CD4-positive, alpha-beta T cell treated with Interleukin-4 for 4 hours (primary cell): ENCODE results near the gene OLFML1.

ENCODE experiments used
- DNase-seq: peaks from one replicate; pipeline ENCODE4 v3.0.0-alpha.2; 2020

Gene OLFML1

DNA sequence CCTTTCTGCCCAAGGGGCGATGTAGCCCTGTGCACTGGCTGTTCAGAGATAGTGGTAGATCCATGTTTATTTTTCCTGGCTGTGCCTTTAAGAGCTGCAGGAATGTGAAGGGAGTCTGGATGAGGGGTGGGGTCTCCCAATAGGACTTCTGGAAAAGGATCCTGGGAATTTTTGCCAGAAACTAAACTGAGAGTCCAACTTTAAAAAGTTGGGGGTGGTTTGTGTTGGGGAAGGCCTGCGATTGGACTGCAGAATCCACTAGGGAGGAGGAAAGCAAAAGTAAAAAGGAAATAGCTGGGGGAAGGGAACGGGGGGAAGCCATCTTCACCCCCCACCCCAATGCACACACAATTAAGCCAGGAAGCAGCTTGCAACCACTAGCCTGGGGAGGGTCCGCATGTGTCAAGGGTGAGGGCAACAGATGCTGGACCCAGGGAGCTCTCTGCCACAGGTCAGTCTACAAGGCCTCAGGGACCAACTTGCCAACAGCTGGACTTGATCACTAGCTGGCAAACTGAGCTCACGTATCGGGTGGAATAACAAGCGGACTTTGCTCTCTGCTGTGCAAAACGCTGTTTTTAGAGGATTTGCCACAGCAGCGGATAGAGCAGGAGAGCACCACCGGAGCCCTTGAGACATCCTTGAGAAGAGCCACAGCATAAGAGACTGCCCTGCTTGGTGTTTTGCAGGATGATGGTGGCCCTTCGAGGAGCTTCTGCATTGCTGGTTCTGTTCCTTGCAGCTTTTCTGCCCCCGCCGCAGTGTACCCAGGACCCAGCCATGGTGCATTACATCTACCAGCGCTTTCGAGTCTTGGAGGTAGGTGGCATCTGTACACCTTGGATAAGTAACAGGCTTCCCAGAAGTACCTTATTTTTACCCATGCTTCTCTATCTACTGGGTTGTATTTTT, at the start of gene OLFML1:
Gene OLFML1, plus strand, starts transcription at position 321 of the 912 bp plus-strand sequence. Its CDS starts 370 bp downstream, at position 691.
- DNase-seq, result no peak

GRCh38 chr11:7436146-7436545, 49.2 kb upstream of the OLFML1 start:
- DNase-seq, result no peak

- DNase-seq, result peak; percentile 38
Measured at GRCh38 chr11:7436657-7437056, 48.6 kb upstream of the OLFML1 start.

- DNase-seq, result no peak
Measured at GRCh38 chr11:7437696-7438095, 47.6 kb upstream of the OLFML1 start.

- no peak for DNase-seq
Measured at GRCh38 chr11:7439746-7440320, 45.5 kb upstream of the OLFML1 start.

DNA sequence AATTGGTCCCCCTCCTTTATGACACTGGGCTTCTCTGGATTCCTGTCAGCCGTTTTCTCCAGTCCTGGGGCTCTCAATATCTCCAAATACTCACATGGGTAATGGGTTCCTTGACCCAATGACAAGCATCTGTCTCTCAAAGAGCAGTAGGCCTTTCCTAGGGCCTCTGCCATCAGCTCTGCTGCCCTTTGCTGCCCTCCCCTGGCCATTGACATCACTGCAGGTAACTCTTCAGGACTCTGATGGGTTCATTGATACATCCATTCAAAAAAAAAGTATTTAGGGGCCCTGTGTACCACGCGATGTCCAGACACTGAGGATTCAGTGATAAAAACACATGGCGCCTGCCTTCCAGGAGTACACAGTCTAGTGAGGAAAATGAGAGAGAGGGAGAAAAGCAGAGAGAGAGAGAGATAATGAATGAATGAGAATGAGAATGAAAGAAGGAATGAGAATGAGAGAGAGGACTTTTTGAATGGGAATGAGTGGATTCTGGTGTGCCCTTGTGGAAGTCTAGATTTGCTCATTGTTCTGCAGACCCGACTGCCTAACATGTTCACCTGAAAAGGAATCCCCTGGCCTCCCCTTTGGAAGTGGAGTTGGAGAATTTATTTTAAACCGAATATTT, 42.6 kb upstream of the OLFML1 start:
- peak; percentile 65 for DNase-seq

- no peak for DNase-seq
Measured at GRCh38 chr11:7444091-7444981, 41.0 kb upstream of the OLFML1 start.

DNA sequence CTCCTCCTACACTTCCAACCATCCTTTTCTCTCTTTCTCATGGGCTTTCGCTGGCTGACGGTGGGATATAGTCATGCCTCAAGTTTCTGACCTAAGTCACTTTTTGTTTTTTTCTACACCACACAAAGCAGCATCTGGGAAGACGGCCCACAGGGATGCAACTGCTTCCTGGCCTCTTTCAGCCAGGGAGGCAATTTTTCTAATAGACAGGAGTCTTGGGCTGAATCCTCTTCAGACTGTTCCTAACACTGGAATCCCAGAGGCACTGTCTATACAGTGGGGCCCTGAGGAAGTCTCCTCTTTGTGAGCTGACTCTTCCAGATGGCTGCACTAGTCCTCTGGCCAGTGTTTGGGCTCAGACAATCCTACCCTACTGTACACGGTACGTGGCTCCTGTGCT, 39.7 kb upstream of the OLFML1 start:
- DNase-seq, result no peak

DNA sequence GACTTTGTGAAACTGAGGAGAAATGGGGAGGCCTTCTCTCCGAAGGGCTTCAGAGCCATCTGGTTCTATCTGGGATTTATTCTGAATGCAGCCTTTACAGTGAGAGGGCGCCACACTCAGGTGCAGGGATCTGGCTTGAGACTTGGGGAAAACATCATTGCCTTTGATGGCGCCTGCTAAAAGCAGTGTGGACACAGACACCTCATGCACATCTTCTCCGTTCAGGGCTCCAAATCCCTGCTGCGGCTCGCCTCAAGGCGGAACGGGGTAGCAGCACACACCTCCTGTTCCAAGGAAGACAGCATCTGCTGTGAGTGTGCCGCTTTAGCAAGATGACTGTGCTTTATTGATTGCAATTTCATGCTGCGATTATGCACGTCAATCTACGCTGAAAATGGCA, 37.1 kb upstream of the OLFML1 start:
- DNase-seq, result no peak

DNA sequence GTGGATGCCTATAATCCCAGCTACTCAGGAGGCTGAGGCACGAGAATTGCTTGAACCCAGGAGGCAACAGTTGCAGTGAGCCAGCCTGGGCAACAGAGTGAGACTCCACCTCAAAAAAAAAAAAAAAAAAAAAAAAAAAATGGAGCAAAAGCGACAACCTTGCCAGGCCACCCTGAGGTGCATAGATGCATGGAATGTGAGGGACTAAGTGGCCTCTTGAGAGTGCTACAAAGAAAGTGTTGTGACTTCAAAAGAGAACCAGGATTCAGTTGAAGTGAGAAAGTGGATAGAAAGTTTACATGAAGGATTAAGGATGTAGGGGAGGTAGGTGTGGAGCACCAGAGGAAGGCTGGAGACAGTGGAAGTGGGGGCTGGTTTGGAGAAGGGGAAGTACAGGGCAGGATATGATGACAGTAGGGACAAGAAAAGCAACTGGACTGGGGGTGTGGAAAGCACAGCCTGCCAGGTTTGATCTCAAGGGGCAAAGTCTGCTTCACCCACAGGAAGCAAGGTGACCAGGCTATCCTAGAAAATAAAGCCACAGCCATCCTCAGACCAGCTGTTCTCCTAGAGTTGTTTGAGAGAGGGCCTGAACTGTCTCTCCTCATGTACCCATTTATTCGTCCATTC, 36.0 kb upstream of the OLFML1 start:
- no peak for DNase-seq

- no peak for DNase-seq
Measured at GRCh38 chr11:7449841-7450214, 35.5 kb upstream of the OLFML1 start.

GRCh38 chr11:7450836-7451235, 34.5 kb upstream of the OLFML1 start:
- no peak for DNase-seq

- DNase-seq, result no peak
Measured at GRCh38 chr11:7451520-7451919, 33.8 kb upstream of the OLFML1 start.

GRCh38 chr11:7451952-7452494, 33.3 kb upstream of the OLFML1 start:
- no peak for DNase-seq

DNA sequence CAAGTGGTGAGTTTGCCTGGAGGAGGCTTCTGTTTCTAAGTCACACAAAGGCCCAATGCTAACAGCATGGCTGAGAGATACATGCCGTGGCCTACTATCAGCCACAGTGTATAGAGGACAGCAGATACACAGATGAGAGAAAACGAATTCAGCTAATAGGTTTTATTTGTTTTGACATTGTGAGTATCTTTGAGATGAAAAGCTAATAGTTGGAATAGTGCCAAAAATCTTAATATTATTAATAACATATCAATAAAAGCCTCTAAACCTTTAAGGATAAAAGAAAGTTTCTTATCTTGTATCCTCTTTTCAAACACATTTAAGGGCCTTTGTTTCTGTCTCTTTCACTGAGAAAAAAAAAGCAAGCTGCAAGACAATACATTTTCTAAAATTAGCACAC, 30.5 kb upstream of the OLFML1 start:
- DNase-seq, result no peak

- no peak for DNase-seq
Measured at GRCh38 chr11:7457211-7457610, 28.1 kb upstream of the OLFML1 start.

DNA sequence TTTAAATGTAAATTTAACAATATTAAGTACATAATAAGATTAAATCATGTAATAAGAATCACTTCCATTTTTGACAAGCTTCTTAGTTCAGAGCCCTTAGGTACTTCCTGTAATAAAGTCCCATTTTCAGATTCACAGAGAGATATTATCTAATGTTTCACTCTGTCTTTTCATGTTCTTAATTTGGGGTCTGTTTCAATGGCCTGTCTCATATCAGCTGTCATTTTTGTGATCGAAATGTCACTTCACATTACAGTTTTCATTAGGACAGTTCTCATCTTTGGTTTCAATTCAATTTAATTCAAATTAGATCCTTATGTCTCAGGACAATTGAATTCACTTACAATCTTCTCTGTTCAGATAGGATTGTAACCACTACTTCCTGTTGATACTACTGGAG, 22.6 kb upstream of the OLFML1 start:
- no peak for DNase-seq

DNA sequence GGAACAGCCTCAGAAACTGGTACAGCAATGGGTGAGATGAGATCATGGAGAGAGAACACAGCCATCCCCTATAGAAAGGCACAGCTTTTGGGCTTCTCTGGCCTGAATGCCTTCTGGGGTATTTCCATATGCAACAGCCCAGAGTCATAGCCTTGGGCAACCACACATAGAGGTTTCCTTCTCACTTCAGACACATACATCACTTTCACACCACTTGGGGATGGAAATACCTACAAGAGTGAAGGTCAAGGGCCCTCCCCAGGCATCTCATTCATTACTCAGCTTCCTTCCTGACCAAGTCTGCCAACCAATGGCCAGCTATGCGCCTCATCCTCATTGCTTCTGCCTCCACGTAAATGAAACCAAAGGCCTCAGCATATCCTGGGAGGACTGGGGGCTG, 17.7 kb upstream of the OLFML1 start:
- no peak for DNase-seq

DNA sequence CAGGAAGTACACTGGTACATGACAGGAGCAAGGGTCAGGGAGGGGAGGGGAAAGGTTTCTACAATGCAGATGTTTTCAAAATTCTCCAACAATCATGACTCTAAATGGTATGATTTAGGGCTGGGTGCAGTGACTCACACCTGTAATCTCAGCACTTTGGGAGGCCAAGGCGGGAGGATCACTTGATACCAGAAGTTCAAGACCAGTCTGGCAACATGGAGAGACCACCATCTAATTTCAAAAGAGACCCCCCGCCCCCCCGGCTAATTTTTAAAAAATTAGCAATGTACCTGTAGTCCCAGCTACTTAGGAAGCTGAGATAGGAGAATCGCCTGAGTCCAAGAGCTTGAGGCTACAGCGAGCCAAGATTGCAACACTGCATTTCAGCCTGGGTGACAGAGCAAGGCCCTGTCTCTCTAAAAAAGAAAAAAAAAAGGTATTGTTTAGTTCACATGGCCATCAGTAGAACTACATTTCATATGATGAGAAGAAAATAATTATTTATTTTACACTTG, 15.9 kb upstream of the OLFML1 start:
- DNase-seq, result no peak

DNA sequence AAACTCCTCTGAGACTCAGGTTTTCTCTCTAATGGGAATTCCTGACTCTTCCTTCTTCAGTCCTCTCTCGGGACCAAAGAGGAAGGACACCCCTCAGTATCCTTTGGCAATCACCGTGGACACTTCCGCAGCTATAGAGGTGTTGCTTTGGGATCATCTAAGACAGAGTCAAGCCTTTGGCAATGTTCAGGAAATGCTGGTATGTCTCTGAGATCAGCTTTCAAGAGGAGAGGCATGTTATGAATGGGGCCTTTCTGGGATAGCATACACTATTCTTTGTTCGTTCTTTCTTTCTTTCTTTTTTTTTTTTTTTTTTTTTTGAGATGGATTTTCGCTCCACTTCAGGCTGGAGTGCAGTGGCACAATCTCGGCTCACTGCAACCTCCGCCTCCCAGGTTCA, 14.2 kb upstream of the OLFML1 start:
- no peak for DNase-seq

DNA sequence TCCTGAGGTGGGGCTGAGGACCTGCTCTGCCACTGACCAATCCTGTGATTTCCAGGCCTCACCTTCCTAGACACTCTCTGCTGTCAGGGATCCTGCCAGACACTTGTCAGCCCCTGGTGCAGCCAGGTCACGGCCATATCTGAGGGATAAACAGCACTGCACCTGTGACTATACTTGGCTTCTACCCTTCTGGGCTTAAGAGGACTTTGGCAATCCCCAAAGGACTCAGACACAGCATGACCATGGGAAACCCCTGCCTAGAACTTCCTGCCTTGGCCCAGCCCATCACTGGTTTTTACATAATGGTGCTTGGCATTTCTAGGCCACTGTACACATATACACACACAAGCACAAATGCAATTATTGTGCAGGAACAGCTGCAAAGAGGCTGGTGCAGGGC, 11.6 kb upstream of the OLFML1 start:
- no peak for DNase-seq

- no peak for DNase-seq
Measured at GRCh38 chr11:7480113-7480512, 5.2 kb upstream of the OLFML1 start.
